Gastrocnemius medialis (tissue), 4 donors: ENCODE measurements around the gene DDX24. TPM values are rescaled to one million over a fixed set of nuclear protein-coding genes. Genes with fewer than 3 reads are reported as not detected.

Experiments used
- ATAC-seq, 2 donors: fragments of 150-250 bp; one replicate each; pipeline ENCODE4 v1.9.1; 2016
- DNase-seq, 2 donors: peaks; one replicate each; pipeline ENCODE4 v3.0.0-alpha.2; 2019
- H3K27ac ChIP-seq, 4 donors: fragments of 200-600 bp; sonication (generic); 1 replicate in 1 of 4; 2 replicates in 3 of 4; pipeline ENCODE4 v1.5.1; 2016 to 2018; ENCODE audit warnings: mild to moderate bottlenecking in 2 of 4, moderate library complexity in 1 of 4
- H3K27me3 ChIP-seq, 3 donors: fragments of 200-600 bp; sonication (generic) in 2 of 3; 1 replicate in 1 of 3; 2 replicates in 2 of 3; pipeline versions ENCODE4 v1.5.1 to v1.6.0; 2016 to 2019; ENCODE audit warnings: mild to moderate bottlenecking in 1 of 3, moderate library complexity in 1 of 3
- H3K36me3 ChIP-seq, 2 donors: fragments of 200-600 bp; sonication (generic) in 1 of 2; one replicate each; pipeline ENCODE4 v1.5.1; 2017 to 2018
- H3K4me1 ChIP-seq, 2 donors: fragments of 200-600 bp; sonication (generic) in 1 of 2; one replicate each; pipeline ENCODE4 v1.5.1; 2016 to 2017; ENCODE audit warnings: mild to moderate bottlenecking in 2 of 2
- H3K4me3 ChIP-seq, 4 donors: fragments of 200-600 bp; sonication (generic) in 3 of 4; 1 replicate in 1 of 4; 2 replicates in 3 of 4; pipeline ENCODE4 v1.5.1; 2016 to 2019; ENCODE audit warnings: mild to moderate bottlenecking in 2 of 4
- H3K9me3 ChIP-seq, 3 donors: fragments of 200-600 bp; sonication (generic) in 2 of 3; 1 replicate in 1 of 3; 2 replicates in 2 of 3; pipeline ENCODE4 v1.5.1; 2016 to 2019
- CTCF ChIP-seq, 5 experiments: fragments of 450-650 bp in 3 of 5; fragments of 200-600 bp in 2 of 5; sonication (generic) in 2 of 5; IDR thresholded peaks in 4 of 5; conservative IDR thresholded peaks in 1 of 5; 1 replicate in 4 of 5; 2 replicates in 1 of 5; pipeline ENCODE4 v1.5.1; 2016 to 2019; ENCODE audit warnings: antibody characterized with exemption in 5 of 5, mild to moderate bottlenecking in 3 of 5, moderate library complexity in 3 of 5
- POLR2A ChIP-seq, 2 donors: fragments of 450-650 bp; IDR thresholded peaks; one replicate each; pipeline ENCODE4 v1.6.1; 2017; ENCODE audit warnings: antibody characterized with exemption in 2 of 2, mild to moderate bottlenecking in 2 of 2, moderate library complexity in 2 of 2
- in situ Hi-C, 4 donors: fragments of 200-750 bp; cut with MboI; loops; one replicate each; pipeline versions ENCODE4 v1.15.0 to v1.8.0; 2017; ENCODE audit warnings: low sequenced_read_pairs in 4 of 4
- intact Hi-C: fragments of 100-400 bp; cut with DNase I; formaldehyde crosslinking; loops from one replicate; pipeline ENCODE4 v1.15.1; 2023; ENCODE audit warnings: low total_unique reads
- total RNA-seq, 4 donors: library from RNA; depleted of rRNA; stranded (reverse); fragments of >200 nt; gene quantifications; one replicate each; pipeline versions ENCODE4 v1.1.0 to v1.2.3, GENCODE V29; 2016

DDX24 gene
- total RNA-seq, 4 donors from 2014 or later: 106 to 200 (median 128) TPM

GRCh38 chr14:94047581-94047980, 33.4 kb downstream of the DDX24 start:
- Histone ChIP-seq H3K36me3 (peaks cover 2 to 57% of the 10 kb centered on the region in 2 donors), H3K4me1 (peaks cover 13 to 19% of the 10 kb centered on the region in 2 donors), H3K27me3 (no peaks in the 10 kb centered on the region), H3K4me3 (no peak overlapping the region), H3K9me3 (no peaks in the 10 kb centered on the region), H3K27ac (no peak overlapping the region)
- TF ChIP-seq POLR2A (IDR thresholded peaks at IDR 0.05) (no peak), CTCF (IDR thresholded peaks at IDR 0.05 in 4 of 5, conservative IDR thresholded peaks at IDR 0.05 in 1 of 5) (no peak)
- intact Hi-C loops: no loop called here
- ATAC-seq: no peak
- in situ Hi-C loops: no loop called here
- DNase-seq: no peak

GRCh38 chr14:94046696-94047250, 34.2 kb downstream of the DDX24 start:
- in situ Hi-C loops (no loop called here), intact Hi-C loops (no loop called here)
- TF ChIP-seq POLR2A (IDR thresholded peaks at IDR 0.05): no peak
- no peak for TF ChIP-seq CTCF (IDR thresholded peaks at IDR 0.05 in 4 of 5, conservative IDR thresholded peaks at IDR 0.05 in 1 of 5)
- Histone ChIP-seq H3K27ac (no peak overlapping the region), H3K4me1 (peaks cover 11% of the 10 kb centered on the region in 2 donors), H3K4me3 (no peak overlapping the region), H3K36me3 (peaks cover 2 to 49% of the 10 kb centered on the region in 2 donors), H3K27me3 (no peaks in the 10 kb centered on the region), H3K9me3 (no peaks in the 10 kb centered on the region)
- ATAC-seq: no peak
- no peak for DNase-seq

- intact Hi-C loops: no loop called here
- no peak for DNase-seq
- Histone ChIP-seq H3K9me3 (no peaks in the 10 kb centered on the region), H3K4me3 (no peak overlapping the region), H3K27ac (no peak overlapping the region), H3K27me3 (no peaks in the 10 kb centered on the region), H3K4me1 (peaks cover under 1 to 4% of the 10 kb centered on the region in 2 donors), H3K36me3 (peaks cover 2 to 42% of the 10 kb centered on the region in 2 donors)
- in situ Hi-C loops: no loop called here
- no peak for ATAC-seq
- TF ChIP-seq POLR2A (IDR thresholded peaks at IDR 0.05) (no peak), CTCF (IDR thresholded peaks at IDR 0.05 in 4 of 5, conservative IDR thresholded peaks at IDR 0.05 in 1 of 5) (no peak)
Observed at GRCh38 chr14:94045563-94046345, 35.2 kb downstream of the DDX24 start.

- Histone ChIP-seq H3K36me3 (peaks cover 2 to 36% of the 10 kb centered on the region in 2 donors), H3K9me3 (no peaks in the 10 kb centered on the region), H3K27me3 (no peaks in the 10 kb centered on the region), H3K27ac (no peak overlapping the region), H3K4me1 (peaks cover 0 to 4% of the 10 kb centered on the region in 2 donors), H3K4me3 (no peak overlapping the region)
- ATAC-seq (no peak), DNase-seq (no peak)
- TF ChIP-seq POLR2A (IDR thresholded peaks at IDR 0.05): no peak
- TF ChIP-seq CTCF (IDR thresholded peaks at IDR 0.05 in 4 of 5, conservative IDR thresholded peaks at IDR 0.05 in 1 of 5): no peak
- in situ Hi-C loops (no loop called here), intact Hi-C loops (no loop called here)
Observed at GRCh38 chr14:94045101-94045500, 35.9 kb downstream of the DDX24 start.
